Measurements from ENCODE around the gene TMEM171. TPM values are rescaled to one million over a fixed set of nuclear protein-coding genes. Genes with fewer than 3 reads are reported as not detected.

Gene TMEM171
- total and polyA plus RNA-seq, 2 of the 8 experiments (the other 6 are each of a cell fraction or from before 2014, with no cell fraction given): 1.0 to 2.2 TPM

- no peaks in the 10 kb centered on the region for H4K20me1 ChIP-seq (replicated peaks in 1 of 2; ENCODE audit: control insufficient read depth in 1 of 2, insufficient read depth in 2 of 2, low read length in 2 of 2)
- WGBS, 2 experiments (ENCODE audit: extremely low coverage in 1 of 2, insufficient coverage in 1 of 2, insufficient read length in 1 of 2, insufficient replicate concordance in 2 of 2, low coverage in 1 of 2, low lambda C conversion rate in 2 of 2, missing lambda C conversion rate in 1 of 2): 93% methylated on average over 2 of the region's 2 CpGs; no CpG with 5 or more reads in 1 of the 2 experiments
- H3K14ac ChIP-seq (ENCODE audit: insufficient read length): no peak overlapping the region
- no peaks in the 10 kb centered on the region for H3K79me1 ChIP-seq (ENCODE audit: low read depth, low read length)
- no peak overlapping the region for H2BK120ac ChIP-seq (replicated peaks; ENCODE audit: low read depth, low read length)
- no peak overlapping the region for H3K27ac ChIP-seq (ENCODE audit: low read depth, low read length)
- POLR2A ChIA-PET (ENCODE audit: partially characterized antibody): interaction anchor here (1.3 kb wide), 1 partner anchor 20 kb away, joined by 3 read pairs; no protein-coding TSS in a partner anchor
- no peak overlapping the region for H4K91ac ChIP-seq (replicated peaks; ENCODE audit: insufficient read length, low read length)
- H4K8ac ChIP-seq (ENCODE audit: extremely low read depth, insufficient read depth, low read length): no peak overlapping the region
- DNase-seq (ENCODE audit: low read depth in 1 of 2, low spot score in 2 of 2) (no peak), FAIRE-seq (no peak)
- TF ChIP-seq BCL11A (IDR thresholded peaks at IDR 0.05; ENCODE audit: low read depth in 2 of 2, low read length in 2 of 2) (no peak), GTF2F1 (IDR thresholded peaks at IDR 0.05; ENCODE audit: borderline replicate concordance, low read depth, low read length) (no peak)
- no peak overlapping the region for H3K4ac ChIP-seq (replicated peaks; ENCODE audit: insufficient read length, low read depth, low read length)
- H2AK5ac ChIP-seq (ENCODE audit: low read depth, low read length): no peak overlapping the region
- no peak overlapping the region for H3K18ac ChIP-seq (ENCODE audit: extremely low read depth, low read length)
- H3K9ac ChIP-seq (replicated peaks in 1 of 4; ENCODE audit: extremely low read depth in 1 of 4, low read depth in 3 of 4, low read length in 3 of 4): no peak overlapping the region
- H3K4me2 ChIP-seq (ENCODE audit: insufficient read depth in 1 of 2, low read depth in 2 of 2, low read length in 2 of 2): no peak overlapping the region
- no peaks in the 10 kb centered on the region for H3K9me3 ChIP-seq (ENCODE audit: insufficient read depth in 2 of 2, low read depth in 1 of 2, low read length in 1 of 2)
- peaks cover 0 to 14% (median 4%) of the 10 kb centered on the region in 4 experiments; a peak in 4 of 7 replicates for H3K4me1 ChIP-seq (replicated peaks in 1 of 4; ENCODE audit: control insufficient read depth in 3 of 4, insufficient read depth in 4 of 4, low read length in 3 of 4)
- H3K4me3 ChIP-seq (ENCODE audit: extremely low read depth in 1 of 4, insufficient read depth in 2 of 4, low read depth in 3 of 4, low read length in 4 of 4): no peak overlapping the region
- H3K23ac ChIP-seq (ENCODE audit: insufficient read length): no peak overlapping the region
- no peaks in the 10 kb centered on the region for H3K36me3 ChIP-seq (ENCODE audit: control insufficient read depth in 2 of 4, insufficient read depth in 4 of 4, low read length in 3 of 4)
- H4K5ac ChIP-seq (ENCODE audit: insufficient read length, low read depth, low read length): no peak overlapping the region
- H3K27me3 ChIP-seq (replicated peaks in 1 of 4; ENCODE audit: control insufficient read depth in 3 of 4, extremely low read depth in 1 of 4, insufficient read depth in 3 of 4, low read length in 3 of 4): no peaks in the 10 kb centered on the region; a peak in 1 of 7 replicates
- H2BK15ac ChIP-seq (ENCODE audit: low read length): no peak overlapping the region
- H2BK5ac ChIP-seq (ENCODE audit: low read depth, low read length): no peak overlapping the region
- H2AFZ ChIP-seq (ENCODE audit: low read length): no peak overlapping the region
- no peak overlapping the region for H2BK12ac ChIP-seq (ENCODE audit: low read depth, low read length)
- no peak overlapping the region for H2BK20ac ChIP-seq (ENCODE audit: low read length)
- CTCF ChIA-PET (ENCODE audit: partially characterized antibody): interaction anchor here (1.0 to 2.1 kb wide), 6 partner anchors 10 to 83 kb away, joined by 3 to 12 read pairs (median 5); partner anchors contain the start of gene TMEM171
- no peaks in the 10 kb centered on the region for H3K23me2 ChIP-seq (ENCODE audit: low read depth, low read length)
- no peaks in the 10 kb centered on the region for H3K79me2 ChIP-seq (ENCODE audit: control insufficient read depth in 1 of 2, insufficient read depth in 2 of 2, low read length in 2 of 2)
- no peak overlapping the region for H3K56ac ChIP-seq (replicated peaks; ENCODE audit: insufficient read length, low read depth, low read length)
These were observed 12.4 kb downstream of the TMEM171 start for GRCh38 chr5:73132759-73133158.
